Measurements from ENCODE around the gene TERF2IP. TPM values are rescaled to one million over a fixed set of nuclear protein-coding genes. Genes with fewer than 3 reads are reported as not detected.

The TERF2IP gene
- total RNA-seq, 1 experiment from 2014 or later: 16.8 TPM

GRCh38 chr16:75701361-75701760 is 53.8 kb downstream of the TERF2IP start, which contains the start of gene DUXB:
DUXB (minus strand) TSS chr16:75701461; CDS start chr16:75701418, 43 bp downstream.
- in situ Hi-C loops (cut with HindIII; ENCODE audit: low pct_unique_long_range_greater_than_20kb, low sequenced_read_pairs): no loop called here
- no peak for DNase-seq (ENCODE audit: low read depth)

DNA sequence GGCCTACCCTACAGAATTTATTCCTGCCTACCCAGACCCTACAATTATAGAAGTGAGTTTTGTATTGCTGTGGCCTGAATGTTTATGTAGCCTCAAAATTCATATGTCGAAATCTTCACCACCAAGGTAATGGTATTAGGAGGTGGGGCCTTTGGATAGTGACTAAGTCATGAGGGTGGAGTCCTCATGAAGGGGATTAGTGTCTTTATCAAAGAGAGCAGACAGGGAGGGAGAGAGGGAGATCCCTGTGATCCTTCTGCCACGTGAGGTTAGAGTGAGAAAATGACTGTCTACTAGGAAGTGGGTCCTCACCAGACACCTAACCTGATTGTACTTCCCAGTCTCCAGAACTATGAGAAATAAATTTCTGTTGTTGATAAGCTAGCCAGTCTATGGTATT is 54.7 kb downstream of the TERF2IP start:
- DNase-seq (ENCODE audit: low read depth): no peak
- in situ Hi-C loops (cut with HindIII; ENCODE audit: low pct_unique_long_range_greater_than_20kb, low sequenced_read_pairs): no loop called here

- in situ Hi-C loops (cut with HindIII; ENCODE audit: low pct_unique_long_range_greater_than_20kb, low sequenced_read_pairs): no loop called here
- DNase-seq (ENCODE audit: low read depth): no peak
Measured at GRCh38 chr16:75703306-75703705, 55.7 kb downstream of the TERF2IP start.

Other genes starting within 250 kb of the TERF2IP start
- gene CFDP1, start 214.3 kb upstream of the TERF2IP start, total RNA-seq (2014; rRNA removed; shearing (Covaris generic); ENCODE audit: low replicate concordance): 34.9 and 64.6 TPM in 2 replicates
- gene TMEM170A, start 183.1 kb upstream of the TERF2IP start, total RNA-seq (2014; rRNA removed; shearing (Covaris generic); ENCODE audit: low replicate concordance): 14.9 and 22.5 TPM in 2 replicates
- under 0.01 and 0.03 TPM in 2 replicates for gene CHST6, start 152.3 kb upstream of the TERF2IP start, total RNA-seq (2014; rRNA removed; shearing (Covaris generic); ENCODE audit: low replicate concordance)
- not detected in 2 replicates for gene CHST5, start 111.7 kb upstream of the TERF2IP start, total RNA-seq (2014; rRNA removed; shearing (Covaris generic); ENCODE audit: low replicate concordance)
- 23.9 and 24.8 TPM in 2 replicates for gene TMEM231, start 91.5 kb upstream of the TERF2IP start, total RNA-seq (2014; rRNA removed; shearing (Covaris generic); ENCODE audit: low replicate concordance)
- 16.3 and 36.3 TPM in 2 replicates for gene GABARAPL2, start 81.4 kb upstream of the TERF2IP start, total RNA-seq (2014; rRNA removed; shearing (Covaris generic); ENCODE audit: low replicate concordance)
- 47.3 and 56.2 TPM in 2 replicates for gene ADAT1, start 24.5 kb upstream of the TERF2IP start, total RNA-seq (2014; rRNA removed; shearing (Covaris generic); ENCODE audit: low replicate concordance)
- 178 and 198 TPM in 2 replicates for gene KARS1, start 108 bp upstream of the TERF2IP start, total RNA-seq (2014; rRNA removed; shearing (Covaris generic); ENCODE audit: low replicate concordance)
- not detected in 2 replicates for gene CPHXL2, start 29.2 kb downstream of the TERF2IP start, total RNA-seq (2014; rRNA removed; shearing (Covaris generic); ENCODE audit: low replicate concordance)
- not detected in 2 replicates for gene DUXB, start 53.7 kb downstream of the TERF2IP start, total RNA-seq (2014; rRNA removed; shearing (Covaris generic); ENCODE audit: low replicate concordance)
- not detected in 2 replicates for gene CPHXL, start 78.7 kb downstream of the TERF2IP start, total RNA-seq (2014; rRNA removed; shearing (Covaris generic); ENCODE audit: low replicate concordance)

Data from Caki2 (cell line).